Measurements from ENCODE around the gene LPP.

LPP gene

DNA sequence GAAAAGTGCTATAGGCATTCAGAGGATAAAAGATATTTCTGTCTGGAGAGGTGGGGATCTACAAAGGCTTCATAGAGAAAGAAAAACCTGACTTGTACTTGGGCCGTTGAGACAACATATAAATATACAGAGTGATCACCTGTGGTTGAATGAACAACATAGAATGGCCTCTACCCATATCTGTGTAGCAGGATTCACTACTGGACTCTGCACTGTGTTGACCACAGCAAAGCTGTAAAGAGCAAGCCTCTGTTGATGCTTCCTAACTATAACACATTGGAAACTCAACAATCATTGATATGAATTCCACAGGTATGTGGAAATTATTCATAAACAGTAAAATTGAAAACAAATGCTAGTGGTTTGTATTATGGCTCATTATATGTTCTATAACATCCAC lies 19.1 kb upstream of the LPP start:
- no peak for DNase-seq

GRCh38 chr3:188135271-188135670 lies 18.7 kb upstream of the LPP start:
- DNase-seq: no peak

DNA sequence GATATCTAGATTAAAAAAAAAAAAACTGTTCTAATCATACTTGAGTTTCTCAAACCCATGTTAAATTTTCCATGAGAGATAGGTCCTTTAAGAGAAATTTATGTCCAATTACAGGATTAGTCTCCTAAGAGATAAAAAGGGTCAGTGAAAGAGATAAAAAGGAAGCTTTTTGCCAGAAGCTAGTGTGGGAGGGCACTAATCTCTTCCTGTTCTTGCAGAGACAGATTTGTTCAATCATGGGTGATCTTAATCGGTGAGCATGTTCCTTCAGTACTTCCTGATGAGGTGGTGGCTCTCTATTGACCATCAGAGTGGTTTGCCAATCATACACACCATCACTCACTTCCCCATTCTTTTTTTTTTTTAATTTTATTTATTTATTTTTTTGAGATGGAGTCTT lies 16.9 kb upstream of the LPP start:
- no peak for DNase-seq

- no peak for DNase-seq
Measured at GRCh38 chr3:188139466-188139865, 14.5 kb upstream of the LPP start.

GRCh38 chr3:188146219-188146618 lies 7.7 kb upstream of the LPP start:
- no peak for DNase-seq

- no peak for DNase-seq
Measured at GRCh38 chr3:188147782-188148181, 6.2 kb upstream of the LPP start.

DNA sequence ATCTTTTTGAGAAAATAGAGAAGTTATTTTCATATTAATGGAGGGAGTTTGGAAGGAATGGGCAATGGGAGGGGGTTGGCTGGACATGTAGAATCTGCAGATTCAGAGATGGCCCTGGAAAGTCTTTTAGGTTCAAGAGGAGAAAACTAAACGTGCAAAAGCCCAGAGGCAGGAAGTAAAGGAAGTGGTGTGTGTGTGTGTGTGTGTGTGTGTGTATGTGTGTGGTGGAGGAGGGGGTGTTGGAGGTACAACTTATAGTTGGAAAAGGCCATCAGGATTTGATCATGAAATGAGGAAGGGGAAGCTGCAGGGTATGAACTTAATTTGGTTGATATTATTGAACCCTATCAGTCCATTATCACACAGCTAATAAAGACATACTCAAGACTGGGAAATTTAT lies 5.6 kb upstream of the LPP start:
- no peak for DNase-seq

DNA sequence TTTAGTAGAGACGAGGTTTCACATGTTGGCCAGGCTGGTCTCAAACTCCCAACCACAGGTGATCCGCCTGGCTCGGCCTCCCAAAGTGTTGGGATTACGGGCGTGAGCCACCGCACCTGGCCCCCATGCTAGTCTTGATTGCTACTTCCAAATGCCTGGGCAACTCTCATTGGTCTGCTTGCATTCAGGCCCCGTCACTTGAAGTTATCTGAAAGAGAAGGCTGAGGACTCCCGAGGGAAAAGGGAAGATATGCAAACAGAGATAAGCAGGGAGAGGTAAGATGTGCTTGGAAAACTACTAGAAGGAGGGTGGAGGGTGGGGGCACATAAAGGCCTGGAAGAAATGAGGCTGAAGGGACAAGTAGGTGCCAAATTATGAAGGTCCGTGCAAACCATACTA lies 4.4 kb upstream of the LPP start:
- DNase-seq: no peak

DNA sequence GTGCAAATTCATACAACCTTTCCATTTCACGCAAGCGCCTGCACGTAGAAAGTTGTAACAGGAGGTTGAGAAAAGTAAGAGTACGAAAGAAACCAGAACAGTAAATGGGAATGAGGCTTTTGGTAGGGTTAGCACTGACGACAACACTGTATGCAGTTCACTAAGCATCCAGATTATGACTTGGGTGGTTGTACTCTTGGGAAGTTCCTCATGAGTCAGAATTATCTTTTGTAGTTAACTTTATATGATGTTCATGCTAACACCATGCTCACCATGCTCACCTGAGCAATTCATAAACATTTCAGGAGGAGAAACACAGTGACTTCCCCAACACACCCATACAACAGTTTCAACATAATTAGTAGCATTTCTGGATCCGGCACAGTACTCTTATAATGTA lies 3.0 kb upstream of the LPP start:
- DNase-seq: no peak

DNA sequence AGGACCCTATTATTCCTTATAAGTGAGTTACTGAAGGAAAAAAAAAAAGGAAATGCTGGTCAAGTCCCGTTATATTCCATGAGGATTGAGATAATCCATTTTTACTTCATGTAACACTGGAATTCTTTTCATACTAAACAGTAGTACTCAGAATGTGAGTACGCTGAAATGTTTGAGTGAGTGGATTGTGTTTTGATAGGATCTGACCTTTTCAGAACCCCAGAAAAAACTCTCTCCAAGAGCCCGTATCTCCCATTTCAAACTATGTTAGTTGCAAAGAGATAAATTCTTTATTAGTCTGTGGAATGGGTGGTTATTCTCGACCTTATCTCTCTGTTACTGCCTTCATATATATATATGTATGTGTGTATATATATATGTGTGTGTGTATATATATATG lies 2.5 kb upstream of the LPP start:
- DNase-seq: no peak

DNA sequence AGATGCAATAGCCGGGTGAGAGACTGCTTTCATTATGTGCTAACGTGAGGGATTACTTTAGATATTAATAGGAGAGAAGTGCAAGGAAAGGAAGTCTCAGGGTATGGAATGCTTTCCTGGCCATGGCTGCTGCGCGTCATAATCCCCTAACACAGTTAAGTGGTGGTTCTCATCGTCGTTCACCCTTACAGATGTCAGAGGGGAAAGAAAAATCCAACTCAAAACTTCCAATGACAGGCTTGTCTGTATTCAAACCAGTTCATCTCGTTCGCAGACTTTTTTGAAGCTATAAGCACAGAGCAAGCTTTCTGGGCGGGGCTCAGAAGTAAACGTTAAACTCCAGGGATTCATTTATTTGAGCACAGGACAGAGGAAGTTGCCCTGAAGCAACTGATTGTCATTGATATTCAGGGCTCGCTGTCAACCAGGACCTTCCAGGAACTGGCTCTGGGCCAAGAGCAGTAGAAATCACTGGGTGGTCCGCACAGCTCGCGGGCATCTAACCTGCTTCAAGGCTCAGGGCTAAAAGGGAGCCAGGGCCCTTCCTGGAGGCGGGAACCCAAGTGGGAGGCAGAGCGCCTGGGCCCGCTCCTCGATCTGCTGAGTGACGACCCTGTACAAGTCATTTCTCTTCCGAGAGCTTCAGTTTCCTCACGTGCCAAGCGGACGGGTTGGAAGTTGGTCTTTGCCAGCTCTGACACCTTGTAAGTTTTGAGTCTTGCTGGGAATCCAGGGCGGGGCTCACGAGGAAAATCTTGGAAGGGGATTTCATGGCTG lies 1.1 kb upstream of the LPP start:
- peak in 17 of 56 donors; percentile 3 to 74 (median 44) for DNase-seq

- peak in 43 of 56 donors; percentile 35 to 88 (median 65) for DNase-seq
Measured at GRCh38 chr3:188153437-188154013, 432 bp upstream of the LPP start.

DNA sequence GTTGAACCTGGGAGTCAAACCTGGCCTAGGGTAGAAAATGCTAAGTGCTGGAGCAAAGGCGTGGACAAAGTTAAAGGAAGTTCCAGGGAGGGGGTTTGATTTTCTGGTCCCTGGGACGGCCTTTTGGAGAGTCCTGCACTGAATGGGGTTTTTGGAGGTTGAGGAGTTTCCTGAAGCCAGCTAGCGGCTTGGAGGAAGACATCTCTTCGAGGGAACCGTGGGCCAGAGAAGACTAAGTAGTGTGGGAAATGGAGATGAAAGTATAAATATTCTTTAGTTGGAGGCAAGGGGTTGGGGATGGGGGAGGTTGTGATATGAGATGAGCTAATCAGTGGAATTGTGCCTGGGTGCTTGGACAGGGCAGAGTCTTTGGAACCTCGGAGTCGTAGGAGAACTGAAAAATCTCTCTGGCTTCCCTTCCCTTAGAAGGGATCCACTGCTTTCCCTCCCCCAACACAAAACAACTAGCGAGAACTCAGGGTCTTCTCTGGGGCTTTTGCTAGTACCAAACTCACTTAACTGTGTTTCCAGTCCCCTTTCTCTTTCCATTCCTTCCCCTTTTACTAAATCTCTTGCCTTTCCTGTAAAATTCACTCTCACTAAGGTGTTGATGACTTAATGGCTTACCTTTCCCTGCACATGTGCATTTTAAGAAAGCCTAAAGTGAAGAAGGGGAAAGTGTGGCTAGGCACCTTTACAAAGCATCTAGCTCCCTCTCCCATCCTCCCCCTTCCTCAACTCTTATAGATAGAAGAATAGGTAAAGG lies 1.0 kb downstream of the LPP start:
- DNase-seq: no peak

DNA sequence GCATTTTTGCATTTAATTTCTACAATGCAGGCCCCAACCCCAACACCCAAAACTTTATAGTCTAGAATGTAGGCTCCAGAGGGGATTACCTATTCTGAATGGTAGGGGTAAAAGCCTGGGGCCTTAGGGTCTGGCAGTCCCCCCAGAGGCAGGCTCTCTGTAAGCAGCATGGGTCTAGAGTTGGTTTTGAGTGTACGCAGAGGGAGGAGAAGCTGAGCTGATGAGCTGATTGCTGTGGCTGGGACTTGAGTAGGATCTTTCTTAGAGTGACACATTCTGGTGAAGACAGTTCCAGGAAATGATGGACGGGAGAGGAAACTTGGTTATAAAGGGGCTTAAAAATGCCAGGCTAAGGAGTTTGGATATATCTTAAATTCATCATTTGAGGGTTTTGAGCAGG lies 2.1 kb downstream of the LPP start:
- DNase-seq: no peak

GRCh38 chr3:188157407-188157806 lies 3.5 kb downstream of the LPP start:
- DNase-seq: no peak

- no peak for DNase-seq
Measured at GRCh38 chr3:188157971-188158370, 4.0 kb downstream of the LPP start.

DNA sequence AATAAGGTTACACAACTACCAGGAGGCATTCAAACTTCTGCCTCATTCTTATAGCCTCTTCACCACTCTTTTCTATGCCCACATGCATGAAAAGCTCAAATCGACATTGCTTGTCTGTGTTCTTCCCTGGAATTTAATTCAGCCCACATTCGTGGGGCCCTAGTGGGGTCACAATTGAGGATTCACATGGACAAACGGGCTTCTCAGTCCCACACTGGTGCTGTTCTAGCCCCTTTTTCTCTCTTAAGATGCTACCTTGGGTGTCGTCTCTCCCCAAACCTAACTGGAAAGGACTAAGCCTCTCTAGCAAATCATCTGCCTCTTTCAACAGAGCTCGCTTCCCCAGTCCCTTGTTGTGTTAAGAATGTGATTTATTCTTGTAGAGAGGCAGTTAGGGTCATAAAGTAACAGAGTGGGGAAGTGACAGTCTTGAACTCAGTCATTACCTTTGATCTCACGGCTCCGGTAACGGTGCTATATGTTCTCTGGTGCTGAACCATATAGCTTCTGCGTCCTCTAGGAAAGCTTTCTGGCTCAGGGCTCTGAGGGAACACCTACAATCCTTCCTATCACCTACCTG lies 4.9 kb downstream of the LPP start:
- DNase-seq: no peak

- DNase-seq: no peak
Measured at GRCh38 chr3:188160751-188161150, 6.8 kb downstream of the LPP start.

DNA sequence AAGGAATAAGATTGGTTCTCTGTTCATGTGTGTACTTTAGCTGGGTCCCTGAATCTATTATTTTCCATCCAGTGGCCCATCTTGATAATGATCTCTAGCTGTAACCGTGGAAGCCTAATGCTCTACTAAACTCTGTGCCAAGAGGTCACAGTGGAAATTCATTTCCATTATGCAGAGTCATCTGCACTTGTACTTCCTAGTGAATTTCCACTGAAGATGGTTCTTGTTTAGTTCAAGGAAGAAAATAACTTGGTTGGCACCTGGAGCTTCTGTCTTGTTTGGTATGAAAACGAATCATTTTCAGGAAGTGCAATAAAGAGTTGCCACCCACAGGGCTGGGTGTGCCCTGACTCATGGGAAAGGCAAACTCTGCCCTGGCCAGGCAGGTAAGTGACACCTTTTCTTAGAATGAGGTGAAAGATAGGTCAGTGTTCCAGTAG lies 10.3 kb downstream of the LPP start:
- DNase-seq: no peak

GRCh38 chr3:188165596-188165995 lies 11.6 kb downstream of the LPP start:
- no peak for DNase-seq

GRCh38 chr3:188166441-188166840 lies 12.5 kb downstream of the LPP start:
- DNase-seq: no peak

GRCh38 chr3:188168186-188168585 lies 14.2 kb downstream of the LPP start:
- no peak for DNase-seq

All from amygdala (tissue), 56 donors.